ENCODE measurements around the gene NOP56. TPM values are rescaled to one million over a fixed set of nuclear protein-coding genes. Genes with fewer than 3 reads are reported as not detected.
A peak's percentile ranks its signal among the peaks of the same experiment; 100 is the strongest.

Gene NOP56
- polyA plus RNA-seq, 3 donors from 2014 or later = 69.5 to 94.8 (median 71.2) TPM

DNA sequence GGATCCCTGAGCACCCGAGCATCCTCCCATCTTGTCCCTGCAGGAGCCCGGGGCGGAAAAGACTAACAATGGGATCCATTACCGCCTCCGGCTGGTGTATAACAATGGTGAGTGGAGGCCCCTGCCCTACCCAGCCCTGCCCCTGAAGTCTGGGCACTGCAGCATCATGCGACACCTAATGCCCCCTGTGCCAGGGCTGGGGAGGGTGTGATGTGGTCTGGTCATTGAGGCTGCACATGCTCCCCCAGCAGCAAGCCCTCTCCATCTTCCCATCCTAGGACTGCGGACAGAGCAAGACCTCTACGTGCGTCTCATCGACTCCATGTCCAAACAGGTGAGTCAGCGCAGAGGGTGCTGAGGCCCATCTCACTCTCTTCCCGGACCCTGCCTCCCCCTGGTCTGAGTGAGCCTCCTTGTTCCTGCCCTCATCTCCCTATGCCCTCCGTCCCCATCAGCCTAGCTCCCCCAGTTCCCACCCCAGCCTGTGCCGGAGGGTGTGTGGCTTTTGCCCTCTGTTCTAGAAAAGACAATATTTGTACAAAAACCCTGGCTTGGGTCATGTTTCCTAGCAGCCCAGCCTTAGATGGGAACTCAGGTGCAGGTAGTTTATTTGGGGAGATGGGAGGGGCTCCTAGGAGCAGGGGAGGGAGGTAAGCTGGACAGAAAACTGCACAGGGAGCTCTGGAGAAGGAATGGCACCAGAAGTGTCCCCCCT is 53.7 kb downstream of the NOP56 start:
- Mint-ChIP-seq H3K4me1 (no peaks in the 10 kb centered on the region), H3K27me3 (ENCODE audit: low read depth in 3 of 3) (peaks cover 0 to 5% (median 3%) of the 10 kb centered on the region in 3 donors), H3K9me3 (no peaks in the 10 kb centered on the region), H3K27ac (no peak overlapping the region), H3K4me3 (no peak overlapping the region), H3K36me3 (peaks cover 0 to 4% (median 0%) of the 10 kb centered on the region in 3 donors)
- DNase-seq = no peak

DNA sequence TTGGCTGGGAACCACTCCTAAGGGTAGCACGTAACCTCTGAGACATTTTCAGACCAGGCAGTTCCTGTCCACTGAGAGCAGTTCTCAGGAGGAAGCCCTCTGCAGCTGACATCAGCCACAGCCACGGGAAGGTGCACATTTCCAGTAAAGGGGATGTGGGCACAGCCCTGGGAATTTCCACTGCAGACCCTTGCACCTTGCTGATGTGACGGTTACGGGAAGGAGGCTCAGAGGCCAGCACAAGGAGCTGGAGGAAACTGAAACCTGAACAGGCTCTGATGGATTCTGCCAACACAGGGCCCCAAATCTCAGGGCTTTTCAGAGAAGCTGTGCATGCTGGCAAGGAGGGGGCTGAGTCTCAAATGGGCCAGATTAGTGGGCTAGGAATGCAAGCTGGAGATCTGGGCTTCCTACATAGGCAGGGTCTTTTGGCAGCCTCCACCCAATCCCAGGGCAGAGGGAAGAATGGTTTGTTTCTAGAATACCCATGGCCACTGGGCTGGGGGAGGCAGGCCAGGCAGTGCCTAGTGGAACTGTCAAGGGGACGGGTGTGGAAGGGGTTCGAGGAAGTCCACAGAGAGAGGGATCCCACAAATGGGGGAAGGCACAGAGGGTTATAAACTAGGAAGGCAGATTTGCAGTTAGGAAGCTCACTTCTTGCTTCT is 54.4 kb downstream of the NOP56 start:
- Mint-ChIP-seq H3K36me3 (peaks cover 0 to 4% (median 0%) of the 10 kb centered on the region in 3 donors), H3K4me3 (no peak overlapping the region), H3K27me3 (ENCODE audit: low read depth in 3 of 3) (peaks cover 0 to 5% (median 3%) of the 10 kb centered on the region in 3 donors), H3K4me1 (no peaks in the 10 kb centered on the region), H3K27ac (peak overlapping the region in 1 of 6 donors; percentile 35), H3K9me3 (no peaks in the 10 kb centered on the region)
- no peak for DNase-seq

DNA sequence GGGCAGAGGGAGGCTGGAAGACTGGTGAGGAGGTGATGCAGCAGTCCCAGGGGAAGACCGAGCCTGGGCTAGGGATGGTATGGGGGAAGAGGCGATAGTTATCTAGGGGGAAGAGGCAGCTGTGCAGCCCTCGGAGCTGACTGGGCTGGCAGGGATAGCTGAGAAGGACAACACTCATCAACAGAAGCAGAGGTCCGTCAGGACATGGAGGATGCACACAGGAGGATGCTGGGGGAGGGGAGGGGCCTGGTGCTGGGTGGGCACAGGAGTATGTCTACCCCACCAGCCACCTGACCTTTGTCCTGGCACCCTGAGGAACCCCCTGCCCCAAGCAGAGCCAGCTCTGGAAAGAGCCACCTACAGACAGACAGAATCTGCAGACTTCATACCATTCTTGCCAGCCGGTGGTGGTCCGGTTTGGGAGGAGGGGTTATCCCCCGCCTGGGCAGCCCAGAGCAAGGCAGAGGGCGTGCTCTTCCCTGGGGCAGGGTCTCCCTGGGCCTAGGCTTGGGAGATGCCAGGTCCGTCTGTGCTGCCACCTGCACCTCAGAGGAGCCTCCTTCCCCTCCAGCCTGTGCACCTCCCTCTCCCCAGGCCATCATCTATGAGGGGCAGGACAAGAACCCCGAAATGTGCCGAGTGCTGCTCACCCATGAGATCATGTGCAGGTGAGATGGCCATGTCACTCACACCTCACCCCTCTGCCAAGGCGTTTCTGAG is 55.1 kb downstream of the NOP56 start:
- Mint-ChIP-seq H3K9me3 (no peaks in the 10 kb centered on the region), H3K36me3 (peaks cover 0 to 4% (median 0%) of the 10 kb centered on the region in 3 donors), H3K4me3 (no peak overlapping the region), H3K4me1 (no peaks in the 10 kb centered on the region), H3K27me3 (ENCODE audit: low read depth in 3 of 3) (peaks cover 0 to 5% (median 3%) of the 10 kb centered on the region in 3 donors), H3K27ac (peak overlapping the region in 1 of 6 donors; percentile 35)
- DNase-seq = no peak

Other genes starting within 250 kb of the NOP56 start
- 100 to 1,000 TPM; 351 to 390 (median 365) TPM for gene SNRPB, start 181.8 kb upstream of the NOP56 start, polyA plus RNA-seq
- 1 to 10 TPM in 2 of 3 donors, not detected in 1; 2.7 to 5.1 TPM for gene ZNF343, start 143.7 kb upstream of the NOP56 start, polyA plus RNA-seq
- gene TMC2, start 116.1 kb upstream of the NOP56 start, polyA plus RNA-seq = under 1 TPM in 1 of 3 donors, not detected in 2; 0.22 TPM
- 100 to 1,000 TPM; 110 to 185 (median 133) TPM for gene IDH3B, start 11.6 kb downstream of the NOP56 start, polyA plus RNA-seq
- gene EBF4, start 40.1 kb downstream of the NOP56 start, polyA plus RNA-seq = 1 to 10 TPM; 1.3 to 1.8 (median 1.7) TPM
- gene CPXM1, start 148.0 kb downstream of the NOP56 start, polyA plus RNA-seq = 1 to 10 TPM in 1 of 3 donors, under 1 TPM in 1, not detected in 1; 0.74 to 1.2 TPM
- not detected for gene C20orf141, start 162.4 kb downstream of the NOP56 start, polyA plus RNA-seq
- gene TMEM239, start 163.7 kb downstream of the NOP56 start, polyA plus RNA-seq = not detected
- 10 to 100 TPM; 21.9 to 24.1 (median 23.4) TPM for gene PCED1A, start 188.0 kb downstream of the NOP56 start, polyA plus RNA-seq
- gene VPS16, start 188.1 kb downstream of the NOP56 start, polyA plus RNA-seq = 10 to 100 TPM; 61.8 to 81.3 (median 76.5) TPM
- gene PTPRA, start 220.8 kb downstream of the NOP56 start, polyA plus RNA-seq = 10 to 100 TPM; 39.5 to 63.5 (median 60.0) TPM

All from immature natural killer cell (primary cell).